KOPT-K1 (cell line): Measurements from ENCODE around the gene TBC1D20.
A peak's percentile ranks its signal among the peaks of the same experiment; 100 is the strongest.

Experiments
- H3K27ac ChIP-seq: fragments of 200-600 bp; sonication (generic); 2 replicates; pipeline ENCODE4 v1.5.1; 2016; ENCODE audit warnings: antibody characterized with exemption, mild to moderate bottlenecking, low read depth, low read length; ENCODE audit not compliant: poor library complexity, severe bottlenecking
- H3K36me3 ChIP-seq: fragments of 200-600 bp; sonication (generic); 2 replicates; pipeline ENCODE4 v1.5.1; 2017; ENCODE audit warnings: antibody characterized with exemption, mild to moderate bottlenecking, low read length, moderate library complexity; ENCODE audit not compliant: insufficient read depth
- H3K9me3 ChIP-seq: fragments of 200-600 bp; sonication (generic); 2 replicates; pipeline ENCODE4 v1.5.1; 2017; ENCODE audit warnings: antibody characterized with exemption, low read length, mild to moderate bottlenecking; ENCODE audit not compliant: insufficient read depth, poor library complexity, severe bottlenecking

TBC1D20 gene

DNA sequence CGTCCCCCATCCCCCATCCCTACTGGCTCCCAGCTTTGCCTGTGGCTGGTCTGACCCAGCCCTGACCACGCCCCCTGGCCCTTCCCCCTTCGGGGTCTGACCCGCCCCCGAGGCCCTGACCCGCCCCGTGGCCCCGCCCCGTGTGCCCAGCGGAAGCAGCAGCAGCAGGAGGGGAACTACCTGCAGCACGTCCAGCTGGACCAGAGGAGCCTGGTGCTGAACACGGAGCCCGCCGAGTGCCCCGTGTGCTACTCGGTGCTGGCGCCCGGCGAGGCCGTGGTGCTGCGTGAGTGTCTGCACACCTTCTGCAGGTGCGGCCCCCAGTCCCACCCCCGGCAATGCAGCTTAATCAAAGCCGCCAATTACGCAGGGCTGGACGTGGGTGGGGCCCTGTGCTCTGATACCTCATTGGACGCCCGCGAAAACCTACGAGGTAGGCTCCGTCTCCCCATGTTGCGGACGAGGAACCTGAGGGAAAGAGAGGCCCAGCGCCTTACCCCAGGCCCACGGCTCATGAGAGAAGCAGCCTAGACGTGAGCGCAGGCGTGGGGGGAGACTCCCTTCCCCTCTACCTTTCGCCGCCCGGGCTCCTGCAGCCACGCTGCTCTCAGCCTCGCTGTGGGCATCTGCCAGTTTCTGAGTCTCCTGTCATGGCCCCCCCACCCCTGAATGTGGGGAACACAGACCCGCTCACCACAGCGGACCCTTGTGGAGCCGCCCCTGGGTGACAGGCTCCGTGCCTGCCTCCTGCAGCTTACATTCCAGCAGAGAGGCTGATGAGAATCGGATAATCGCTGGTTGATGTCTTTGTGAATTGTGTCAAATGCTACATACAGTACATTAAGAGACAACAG is 41.4 kb downstream of the TBC1D20 start:
- no peak overlapping the region for H3K27ac ChIP-seq
- H3K9me3 ChIP-seq: no peaks in the 10 kb centered on the region
- H3K36me3 ChIP-seq: peaks cover 97% of the 10 kb centered on the region

DNA sequence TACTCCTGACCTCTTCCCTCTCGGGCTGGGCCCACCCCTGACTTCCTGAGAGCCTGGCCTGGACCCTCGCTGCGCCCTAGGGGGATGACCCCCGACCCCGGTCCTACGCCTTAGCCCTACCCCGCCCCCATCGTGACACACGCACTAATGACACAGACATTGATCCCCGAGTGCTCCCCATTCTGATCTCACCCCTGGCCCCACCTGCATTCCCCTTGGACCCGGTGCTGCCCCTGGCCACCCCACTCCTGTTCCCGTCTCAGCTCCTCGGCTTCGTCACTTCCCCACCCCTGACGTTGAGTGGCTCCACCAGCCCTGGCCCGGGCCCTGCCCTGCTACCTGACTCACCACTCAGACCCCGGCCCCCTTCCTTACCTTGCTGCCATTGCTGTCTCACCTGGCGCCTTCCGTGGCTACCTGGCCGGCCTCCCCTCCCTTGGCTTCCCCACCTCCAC is 42.1 kb downstream of the TBC1D20 start:
- Histone ChIP-seq H3K9me3 (no peaks in the 10 kb centered on the region), H3K36me3 (peaks cover 97% of the 10 kb centered on the region), H3K27ac (no peak overlapping the region)

DNA sequence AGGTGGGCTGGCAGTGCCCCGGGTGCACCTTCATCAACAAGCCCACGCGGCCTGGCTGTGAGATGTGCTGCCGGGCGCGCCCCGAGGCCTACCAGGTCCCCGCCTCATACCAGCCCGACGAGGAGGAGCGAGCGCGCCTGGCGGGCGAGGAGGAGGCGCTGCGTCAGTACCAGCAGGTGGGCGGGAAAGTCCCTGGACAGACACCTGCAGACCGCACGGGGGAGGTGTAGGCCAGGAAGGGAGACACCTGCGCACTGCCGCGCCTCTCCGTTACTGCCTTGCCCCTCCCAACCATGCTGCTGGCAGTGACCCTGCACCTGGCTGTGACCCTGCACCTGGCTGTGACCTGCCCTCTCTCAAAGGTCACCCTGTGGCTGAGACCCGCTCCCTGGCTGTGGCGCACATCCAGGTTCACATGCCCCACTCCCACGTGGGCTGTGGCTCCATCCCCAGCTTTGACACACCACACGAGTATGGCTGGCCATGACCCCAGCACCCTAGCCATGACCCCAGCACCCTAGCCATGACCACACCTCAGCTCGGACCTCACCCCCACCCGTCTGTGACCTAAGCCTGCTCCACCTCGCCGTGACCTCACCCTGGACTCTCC is 42.7 kb downstream of the TBC1D20 start:
- Histone ChIP-seq H3K36me3 (peaks cover 95% of the 10 kb centered on the region), H3K9me3 (no peaks in the 10 kb centered on the region), H3K27ac (no peak overlapping the region)

DNA sequence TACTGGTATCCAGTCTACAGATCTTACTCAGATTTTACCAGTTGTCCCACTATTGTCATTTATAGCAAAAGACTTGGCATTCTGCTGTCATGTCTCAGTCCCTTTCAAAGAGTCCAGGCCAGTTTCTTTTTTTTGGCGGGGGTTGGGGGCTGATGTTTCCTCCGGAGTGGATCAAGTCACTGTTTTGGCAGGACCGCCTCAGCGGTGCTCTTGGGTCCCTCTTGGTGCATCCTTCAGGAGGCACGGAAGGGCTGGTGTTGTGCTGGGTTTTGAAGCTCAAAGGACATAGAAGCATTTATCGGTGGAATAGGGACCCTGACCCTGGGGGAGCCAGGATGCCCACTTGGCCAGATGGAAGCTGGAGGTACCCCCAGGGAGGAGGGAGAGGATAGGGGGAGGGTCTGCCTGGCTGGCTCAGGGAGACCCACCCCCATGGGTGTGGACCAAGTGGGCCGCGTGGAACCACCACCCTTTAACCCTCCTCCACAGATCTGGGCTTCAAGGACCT is 43.4 kb downstream of the TBC1D20 start:
- peaks cover 94% of the 10 kb centered on the region for H3K36me3 ChIP-seq
- no peak overlapping the region for H3K27ac ChIP-seq

DNA sequence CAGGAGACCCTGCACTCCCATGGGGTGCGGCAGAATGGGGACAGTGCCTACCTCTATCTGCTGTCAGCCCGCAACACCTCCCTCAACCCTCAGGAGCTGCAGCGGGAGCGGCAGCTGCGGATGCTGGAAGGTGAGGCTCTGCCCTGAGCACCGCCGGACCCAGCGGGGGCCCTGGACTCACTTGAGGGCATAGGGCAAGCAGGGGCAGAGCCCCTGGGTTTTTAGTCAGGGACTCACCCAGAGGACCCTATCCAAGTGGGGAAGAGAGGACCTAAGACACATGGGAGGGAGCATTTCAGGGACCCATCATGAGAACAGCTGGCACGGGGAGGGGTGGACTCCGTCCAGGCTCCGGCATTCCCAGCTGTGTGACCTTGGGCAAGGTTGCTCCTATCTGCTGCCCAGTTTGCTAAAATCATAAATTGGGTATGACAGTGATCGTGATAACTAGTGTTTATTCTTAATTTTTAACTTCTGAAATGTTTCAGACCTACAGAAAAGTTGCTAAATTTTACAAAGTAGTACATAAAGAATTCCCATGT is 44.5 kb downstream of the TBC1D20 start:
- Histone ChIP-seq H3K9me3 (no peaks in the 10 kb centered on the region), H3K36me3 (peaks cover 94% of the 10 kb centered on the region), H3K27ac (no peak overlapping the region)

More for the DNA sequence above, 43.4 kb downstream of the TBC1D20 start:
- H3K9me3 ChIP-seq: no peaks in the 10 kb centered on the region

DNA sequence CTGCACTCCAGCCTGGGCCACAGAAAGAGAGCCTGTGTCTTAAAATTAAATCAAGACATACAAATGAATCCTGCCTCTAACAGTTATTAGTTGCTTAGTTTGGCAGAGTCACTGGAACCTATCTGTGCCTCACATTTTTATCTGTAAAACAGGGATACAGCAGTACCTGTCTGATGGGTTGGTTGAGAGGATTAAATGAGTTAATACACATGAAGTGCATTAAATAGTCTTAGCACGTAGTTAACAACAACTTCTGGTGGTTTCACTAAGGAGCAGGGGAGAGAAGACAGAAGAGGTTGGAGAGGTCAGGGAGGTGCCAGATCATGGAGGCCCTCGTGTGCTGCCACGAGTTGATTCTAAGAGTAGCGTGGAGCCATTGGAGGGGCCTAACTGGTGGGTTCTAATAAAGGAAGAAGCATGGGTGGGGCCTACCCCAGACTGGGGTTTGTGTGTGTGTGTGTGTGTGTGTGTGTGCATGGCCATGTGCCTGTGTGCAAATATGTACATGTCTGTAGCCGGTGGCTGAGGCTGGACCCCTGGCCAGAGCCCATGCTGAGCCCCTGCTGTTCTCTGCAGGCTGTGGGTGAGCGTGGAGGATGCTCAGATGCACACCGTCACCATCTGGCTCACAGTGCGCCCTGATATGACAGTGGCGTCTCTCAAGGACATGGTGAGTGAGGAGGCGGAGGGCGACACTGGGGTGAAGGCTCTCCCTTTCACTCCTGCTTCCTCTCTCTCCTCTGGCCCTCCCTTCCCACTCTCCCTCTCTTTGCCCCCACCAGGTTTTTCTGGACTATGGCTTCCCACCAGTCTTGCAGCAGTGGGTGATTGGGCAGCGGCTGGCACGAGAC is 45.2 kb downstream of the TBC1D20 start:
- Histone ChIP-seq H3K36me3 (peaks cover 94% of the 10 kb centered on the region), H3K9me3 (no peaks in the 10 kb centered on the region), H3K27ac (no peak overlapping the region)

DNA sequence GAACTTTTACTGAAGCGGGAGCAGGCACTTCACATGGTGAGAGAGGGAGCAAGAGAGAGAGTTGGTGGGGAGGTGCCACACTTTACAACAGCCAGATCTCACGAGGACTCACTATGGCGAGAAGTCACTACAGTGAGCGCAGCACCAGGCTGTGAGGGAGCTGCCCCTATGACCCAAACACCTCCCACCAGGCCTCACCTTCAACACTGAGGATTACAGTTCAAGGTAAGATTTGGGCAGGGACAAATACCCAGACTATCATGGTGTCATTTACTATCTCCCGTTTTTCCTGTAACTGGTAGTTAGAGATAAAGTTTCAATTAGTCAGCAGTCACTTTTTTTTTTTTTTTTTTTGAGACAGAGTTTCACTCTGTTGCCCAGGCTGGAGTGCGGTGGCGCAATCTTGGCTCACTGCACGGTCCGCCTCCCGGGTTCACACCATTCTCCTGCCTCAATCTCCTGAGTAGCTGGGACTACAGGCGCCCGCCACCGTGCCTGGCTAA is 46.5 kb downstream of the TBC1D20 start:
- no peak overlapping the region for H3K27ac ChIP-seq
- peaks cover 94% of the 10 kb centered on the region for H3K36me3 ChIP-seq
- H3K9me3 ChIP-seq: peaks cover 6% of the 10 kb centered on the region

DNA sequence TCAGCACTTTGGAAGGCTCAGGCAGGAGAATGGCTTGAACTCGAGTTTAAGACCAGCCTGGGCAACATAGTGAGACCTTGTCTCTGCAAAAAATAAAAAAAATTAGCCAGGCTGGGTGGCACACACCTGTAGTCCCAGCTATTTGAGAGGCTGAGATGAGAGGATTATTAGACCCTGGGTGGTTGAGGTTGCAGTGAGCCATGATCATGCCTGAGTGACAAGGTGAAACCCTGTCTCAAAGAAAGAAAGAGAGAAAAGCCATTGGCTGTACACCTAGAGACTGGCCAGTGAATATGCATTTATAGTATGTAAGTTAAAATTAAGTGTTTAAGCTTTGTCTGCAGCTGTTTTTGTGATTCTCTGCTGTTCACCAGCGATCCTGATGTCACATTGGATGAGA is 48.2 kb downstream of the TBC1D20 start:
- Histone ChIP-seq H3K27ac (no peak overlapping the region), H3K36me3 (peaks cover 90% of the 10 kb centered on the region), H3K9me3 (peaks cover 6% of the 10 kb centered on the region)

DNA sequence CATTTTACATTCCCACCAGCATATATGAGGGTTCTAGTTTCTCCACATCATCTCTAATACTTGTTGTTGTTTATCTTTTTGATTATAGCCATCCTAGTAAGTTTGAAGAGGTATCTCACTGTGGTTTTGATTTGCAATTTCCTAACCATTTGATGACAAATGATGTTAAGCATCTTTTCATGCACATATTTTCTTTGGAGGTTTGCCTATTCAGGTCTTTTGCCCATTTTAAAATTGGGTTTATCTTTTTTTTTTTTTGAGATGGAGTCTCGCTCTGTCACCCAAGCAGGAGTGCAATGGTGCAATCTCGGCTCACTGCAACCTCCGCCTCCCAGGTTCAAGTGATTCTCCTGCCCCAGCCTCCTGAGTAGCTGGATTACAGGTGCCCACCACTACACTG is 50.3 kb downstream of the TBC1D20 start:
- peaks cover 70% of the 10 kb centered on the region for H3K36me3 ChIP-seq
- no peak overlapping the region for H3K27ac ChIP-seq
- H3K9me3 ChIP-seq: peaks cover 6% of the 10 kb centered on the region

DNA sequence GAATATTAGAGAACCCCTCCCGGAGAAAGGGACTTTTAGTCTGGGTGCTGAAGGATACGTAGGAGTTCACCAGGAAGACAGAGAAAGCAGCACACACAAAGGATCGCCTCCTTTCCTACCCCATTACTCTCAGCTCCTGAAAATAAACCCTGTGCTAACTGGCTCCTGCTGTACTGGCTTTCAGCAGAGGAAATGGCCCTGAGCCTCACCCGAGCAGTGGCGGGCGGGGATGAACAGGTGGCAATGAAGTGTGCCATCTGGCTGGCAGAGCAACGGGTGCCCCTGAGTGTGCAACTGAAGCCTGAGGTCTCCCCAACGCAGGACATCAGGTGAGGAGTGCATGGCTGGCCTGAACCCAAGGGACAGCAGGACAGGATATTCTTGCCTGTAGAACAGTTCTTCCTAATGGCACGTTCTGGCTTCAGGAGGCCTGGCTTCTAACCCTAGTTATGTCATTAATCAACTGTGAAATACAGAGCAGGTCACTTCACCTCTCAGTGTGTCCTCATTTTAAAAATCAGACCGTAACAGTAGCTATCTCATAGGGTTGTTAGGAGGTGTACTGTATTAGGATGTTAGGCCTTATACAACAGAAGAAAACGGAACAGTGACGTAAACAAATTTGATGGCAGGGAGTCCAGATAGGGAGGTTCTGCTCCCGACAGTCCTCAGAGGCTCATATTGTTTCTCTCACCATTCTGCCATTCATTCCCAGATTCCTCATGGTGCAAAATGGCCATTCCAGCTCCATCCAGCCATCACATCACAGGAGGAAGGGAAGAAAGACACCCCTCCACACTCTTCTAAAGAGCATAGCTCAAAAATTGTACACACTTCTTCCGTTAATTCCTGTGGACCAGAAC is 52.4 kb downstream of the TBC1D20 start:
- Histone ChIP-seq H3K27ac (peak overlapping the region; percentile 91), H3K36me3 (peaks cover 48% of the 10 kb centered on the region), H3K9me3 (peaks cover 6% of the 10 kb centered on the region)

DNA sequence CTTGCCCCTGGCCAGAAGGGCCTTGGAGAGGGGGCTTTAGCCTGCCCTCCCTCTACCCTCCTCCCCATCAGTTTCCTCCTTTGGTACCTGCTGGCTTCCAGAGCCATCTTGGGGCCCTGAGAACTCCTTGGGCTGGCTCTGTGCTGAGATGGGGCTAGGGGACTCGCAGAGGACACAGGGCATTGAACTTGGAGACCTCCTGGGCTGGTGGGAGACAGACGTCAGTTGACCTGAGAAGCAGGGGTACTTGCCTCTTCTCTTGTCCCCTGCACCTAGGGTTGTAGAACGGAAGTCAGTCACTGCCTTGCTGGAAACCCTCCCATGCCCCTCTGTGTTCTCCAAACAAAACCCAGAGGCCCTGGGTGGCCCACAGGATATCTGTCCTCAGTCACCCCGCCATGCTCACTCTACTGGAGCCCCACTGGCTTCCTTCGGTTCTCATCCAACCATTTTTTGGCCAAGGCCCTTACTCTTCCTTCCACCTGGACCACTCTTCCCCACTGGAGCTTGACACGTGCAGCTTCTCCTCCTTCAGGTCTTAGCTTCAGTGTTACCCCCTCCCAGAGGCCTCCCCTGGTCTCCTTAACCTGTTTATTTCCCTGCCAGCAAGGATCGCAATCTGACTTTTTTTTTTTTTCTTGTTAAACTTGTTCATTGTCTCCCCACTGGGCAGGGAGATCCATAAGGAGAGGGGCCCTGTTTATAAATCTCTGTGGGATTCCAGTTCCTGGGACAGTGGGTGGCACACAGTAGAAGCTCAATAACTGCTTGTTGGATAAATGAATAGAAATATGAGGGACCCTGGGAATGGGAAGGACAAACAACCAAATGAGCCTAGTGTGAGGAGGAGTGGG is 53.3 kb downstream of the TBC1D20 start:
- H3K27ac ChIP-seq: peak overlapping the region; percentile 91
- H3K36me3 ChIP-seq: peaks cover 42% of the 10 kb centered on the region
- H3K9me3 ChIP-seq: peaks cover 6% of the 10 kb centered on the region

DNA sequence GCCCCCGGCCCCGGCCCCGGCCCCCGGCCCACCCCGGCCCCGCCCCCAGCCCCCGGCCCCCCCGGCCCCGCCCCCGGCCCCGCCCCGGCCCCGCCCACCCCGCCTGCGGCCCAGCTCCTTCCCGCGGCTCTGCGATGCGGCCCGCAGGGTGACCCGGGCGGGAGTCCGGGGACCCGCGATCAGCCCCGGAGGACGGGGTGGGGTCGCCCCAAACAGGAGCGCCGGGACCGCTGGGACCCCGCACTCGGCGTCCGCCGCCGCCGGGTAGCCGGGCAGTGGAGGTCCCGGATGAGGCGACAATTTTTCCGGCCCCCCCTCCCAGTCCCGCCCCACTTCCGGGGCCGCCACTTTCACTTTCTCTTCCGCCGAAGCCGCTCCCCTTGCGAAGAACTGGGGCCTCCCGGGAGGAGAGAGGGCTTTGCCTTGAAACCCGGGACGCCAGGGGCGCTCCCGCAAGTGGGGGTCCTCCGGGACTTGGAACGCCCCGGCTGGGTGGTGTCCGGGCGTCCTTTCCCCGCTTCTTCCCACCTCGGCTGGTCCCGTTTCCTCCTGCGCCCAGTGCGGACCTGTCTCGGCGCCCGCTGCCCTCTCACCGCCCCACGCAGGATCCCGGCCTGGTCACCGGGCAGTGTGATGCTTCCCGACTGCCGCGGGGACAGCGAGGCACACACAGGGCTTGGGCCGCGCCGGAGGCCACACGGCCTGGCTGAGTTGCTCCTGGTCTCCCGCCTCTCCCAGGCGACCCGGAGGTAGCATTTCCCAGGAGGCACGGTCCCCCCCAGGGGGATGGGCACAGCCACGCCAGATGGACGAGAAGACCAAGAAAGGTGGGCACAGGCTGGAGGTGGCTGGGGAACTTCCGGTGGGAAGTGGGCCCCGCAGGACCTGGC is 54.1 kb downstream of the TBC1D20 start, which contains the start of gene RBCK1:
Gene RBCK1 (plus strand): TSS at position 347 of the 890 bp plus-strand sequence. CDS start 459 bp downstream, at position 806.
- H3K27ac ChIP-seq: peak within 1 kb of the TSS; percentile 91
- peaks cover 6% of the 10 kb centered on the region for H3K9me3 ChIP-seq
- peaks cover 34% of the 10 kb centered on the region for H3K36me3 ChIP-seq
